SK-N-MC (cell line): ENCODE results near the gene CEACAM7.

Experiments used
- EZH2 ChIP-seq: fragments of 200-600 bp; sonication (generic); IDR thresholded peaks from one replicate; pipeline ENCODE4 v1.6.1; 2017; ENCODE audit warnings: antibody characterized with exemption
- FOXP2 ChIP-seq: optimal IDR thresholded peaks from 2 replicates; pipeline ENCODE3; 2011; ENCODE audit warnings: mild to moderate bottlenecking, moderate library complexity; ENCODE audit not compliant: insufficient read depth; ENCODE audit errors: extremely low read length, control extremely low read depth
- POLR2AphosphoS5 ChIP-seq: IDR thresholded peaks from 2 replicates; pipeline ENCODE4 v1.6.1; 2012; ENCODE audit warnings: mild to moderate bottlenecking, low read depth, low read length, borderline replicate concordance

- TF ChIP-seq POLR2AphosphoS5: no peak
- TF ChIP-seq EZH2: no peak
- TF ChIP-seq FOXP2: no peak
These were observed 7.0 kb upstream of the CEACAM7 start for GRCh38 chr19:41694831-41695635.
